ENCODE measurements around the gene RBM42.

DNA sequence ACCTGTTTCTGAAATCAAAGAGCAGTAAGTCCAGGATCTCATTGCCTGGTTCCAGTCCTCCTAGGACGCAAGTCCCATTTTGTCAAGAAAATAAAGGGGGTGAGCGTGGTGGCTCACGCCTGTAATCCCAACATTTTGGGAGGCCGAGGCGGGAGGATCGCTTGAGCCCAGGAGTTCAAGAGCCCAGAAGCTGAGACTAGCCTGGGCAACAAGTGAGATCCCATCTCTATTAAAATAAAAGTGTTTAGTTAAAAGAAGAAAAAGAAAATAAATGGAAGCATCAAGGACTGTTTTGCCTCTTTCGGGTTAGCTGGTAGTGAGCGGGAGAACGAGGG lies 16.6 kb upstream of the RBM42 start:
- TF ChIP-seq, protein P1, sequence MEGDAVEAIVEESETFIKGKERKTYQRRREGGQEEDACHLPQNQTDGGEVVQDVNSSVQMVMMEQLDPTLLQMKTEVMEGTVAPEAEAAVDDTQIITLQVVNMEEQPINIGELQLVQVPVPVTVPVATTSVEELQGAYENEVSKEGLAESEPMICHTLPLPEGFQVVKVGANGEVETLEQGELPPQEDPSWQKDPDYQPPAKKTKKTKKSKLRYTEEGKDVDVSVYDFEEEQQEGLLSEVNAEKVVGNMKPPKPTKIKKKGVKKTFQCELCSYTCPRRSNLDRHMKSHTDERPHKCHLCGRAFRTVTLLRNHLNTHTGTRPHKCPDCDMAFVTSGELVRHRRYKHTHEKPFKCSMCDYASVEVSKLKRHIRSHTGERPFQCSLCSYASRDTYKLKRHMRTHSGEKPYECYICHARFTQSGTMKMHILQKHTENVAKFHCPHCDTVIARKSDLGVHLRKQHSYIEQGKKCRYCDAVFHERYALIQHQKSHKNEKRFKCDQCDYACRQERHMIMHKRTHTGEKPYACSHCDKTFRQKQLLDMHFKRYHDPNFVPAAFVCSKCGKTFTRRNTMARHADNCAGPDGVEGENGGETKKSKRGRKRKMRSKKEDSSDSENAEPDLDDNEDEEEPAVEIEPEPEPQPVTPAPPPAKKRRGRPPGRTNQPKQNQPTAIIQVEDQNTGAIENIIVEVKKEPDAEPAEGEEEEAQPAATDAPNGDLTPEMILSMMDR (conservative IDR thresholded peaks at IDR 0.05 in 1 of 2, IDR thresholded peaks at IDR 0.05 in 1 of 2; ENCODE audit: low read depth in 1 of 2, low read length in 2 of 2): no peak
- no peak for TF ChIP-seq EZH2 (IDR thresholded peaks at IDR 0.05; ENCODE audit: low read length, missing control alignments)
